Esophagus muscularis mucosa (tissue), 4 donors: ENCODE measurements around the gene COLQ. TPM values are rescaled to one million over a fixed set of nuclear protein-coding genes. Genes with fewer than 3 reads are reported as not detected.

Experiments used
- DNase-seq: peaks from one replicate; pipeline ENCODE4 v3.0.0-alpha.2; 2017; ENCODE audit errors: extremely low spot score
- H3K27ac ChIP-seq, 4 donors: fragments of 200-600 bp; sonication (generic); replicated peaks in 1 of 4; 1 replicate in 3 of 4; 2 replicates in 1 of 4; pipeline ENCODE4 v1.5.1; 2016 to 2019; ENCODE audit warnings: mild to moderate bottlenecking in 1 of 4
- H3K27me3 ChIP-seq, 4 donors: fragments of 200-600 bp; sonication (generic); one replicate each; pipeline versions ENCODE4 v1.5.1 to v1.6.0; 2016 to 2019
- H3K36me3 ChIP-seq, 4 donors: fragments of 200-600 bp; sonication (generic); one replicate each; pipeline ENCODE4 v1.5.1; 2016 to 2019
- H3K4me1 ChIP-seq, 4 donors: fragments of 200-600 bp; sonication (generic); one replicate each; pipeline ENCODE4 v1.5.1; 2016 to 2019
- H3K4me3 ChIP-seq, 4 donors: fragments of 200-600 bp; sonication (generic); 1 replicate in 2 of 4; 2 replicates in 2 of 4; pipeline ENCODE4 v1.5.1; 2016 to 2019; ENCODE audit warnings: mild to moderate bottlenecking in 4 of 4, moderate library complexity in 1 of 4
- H3K9me3 ChIP-seq, 4 donors: fragments of 200-600 bp; sonication (generic); 1 replicate in 3 of 4; 2 replicates in 1 of 4; pipeline ENCODE4 v1.5.1; 2016 to 2019
- CTCF ChIP-seq, 3 experiments: fragments of 200-600 bp in 2 of 3; fragments of 450-650 bp in 1 of 3; sonication (generic) in 2 of 3; IDR thresholded peaks; one replicate each; pipeline ENCODE4 v1.5.1; 2017 to 2019; ENCODE audit warnings: antibody characterized with exemption in 3 of 3, mild to moderate bottlenecking in 2 of 3, moderate library complexity in 1 of 3
- EP300 ChIP-seq: sonication (generic); formaldehyde crosslinking; IDR thresholded peaks from one replicate; pipeline ENCODE4 v1.6.1; 2017; ENCODE audit warnings: antibody characterized with exemption
- POLR2A ChIP-seq: fragments of 450-650 bp; IDR thresholded peaks from one replicate; pipeline ENCODE4 v1.6.1; 2017; ENCODE audit warnings: antibody characterized with exemption, moderate library complexity, mild to moderate bottlenecking, low read depth
- POLR2AphosphoS5 ChIP-seq, 2 donors: sonication (generic); formaldehyde crosslinking; IDR thresholded peaks; one replicate each; pipeline ENCODE4 v1.6.1; 2017; ENCODE audit warnings: antibody characterized with exemption in 2 of 2
- WGBS: methylation state at CpG from one replicate; pipeline ENCODE4 v1.1.5; 2018; 5-methylcytosine and 5-hydroxymethylcytosine counted together
- intact Hi-C: fragments of 100-400 bp; cut with DNase I; formaldehyde crosslinking; loops from one replicate; pipeline ENCODE4 v1.15.1; 2023
- total RNA-seq, 4 donors: library from RNA; depleted of rRNA; stranded (reverse); fragments of >200 nt; gene quantifications; one replicate each; pipeline versions ENCODE4 v1.1.0 to v1.2.1, GENCODE V29; 2016

The COLQ gene
- total RNA-seq, 4 donors from 2014 or later = 1.2 to 3.1 (median 1.8) TPM

DNA sequence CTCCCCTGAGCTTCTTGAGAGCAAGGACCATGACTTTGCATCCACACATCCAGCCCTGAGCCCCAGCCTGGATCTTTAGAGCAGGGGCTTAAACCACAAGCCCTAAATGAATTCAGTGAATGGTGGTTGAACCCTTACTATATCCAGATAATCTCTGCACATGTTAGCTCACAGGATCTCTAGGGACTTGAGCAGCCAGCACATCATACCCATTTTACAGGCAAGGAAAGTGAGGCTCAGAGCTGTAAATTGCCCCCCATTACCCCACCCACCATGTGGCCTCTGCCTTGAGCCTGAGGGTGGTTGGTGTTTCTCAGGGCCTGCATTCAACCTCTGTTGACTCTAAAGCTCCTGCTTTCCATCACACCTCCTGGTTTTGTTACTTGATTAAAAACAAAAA, 66.5 kb downstream of the COLQ start:
- DNase-seq = no peak
- intact Hi-C loops = no loop called here
- H3K27me3 ChIP-seq = no peaks in the 10 kb centered on the region
- H3K4me3 ChIP-seq = no peak overlapping the region
- H3K9me3 ChIP-seq = no peaks in the 10 kb centered on the region
- peaks cover 0 to 50% (median 12%) of the 10 kb centered on the region in 4 donors for H3K36me3 ChIP-seq
- H3K27ac ChIP-seq = no peak overlapping the region
- H3K4me1 ChIP-seq = no peaks in the 10 kb centered on the region
- TF ChIP-seq POLR2AphosphoS5 (IDR thresholded peaks at IDR 0.05) = no peak
- no peak for TF ChIP-seq CTCF (IDR thresholded peaks at IDR 0.05)
- no peak for TF ChIP-seq EP300
- TF ChIP-seq POLR2A = no peak

DNA sequence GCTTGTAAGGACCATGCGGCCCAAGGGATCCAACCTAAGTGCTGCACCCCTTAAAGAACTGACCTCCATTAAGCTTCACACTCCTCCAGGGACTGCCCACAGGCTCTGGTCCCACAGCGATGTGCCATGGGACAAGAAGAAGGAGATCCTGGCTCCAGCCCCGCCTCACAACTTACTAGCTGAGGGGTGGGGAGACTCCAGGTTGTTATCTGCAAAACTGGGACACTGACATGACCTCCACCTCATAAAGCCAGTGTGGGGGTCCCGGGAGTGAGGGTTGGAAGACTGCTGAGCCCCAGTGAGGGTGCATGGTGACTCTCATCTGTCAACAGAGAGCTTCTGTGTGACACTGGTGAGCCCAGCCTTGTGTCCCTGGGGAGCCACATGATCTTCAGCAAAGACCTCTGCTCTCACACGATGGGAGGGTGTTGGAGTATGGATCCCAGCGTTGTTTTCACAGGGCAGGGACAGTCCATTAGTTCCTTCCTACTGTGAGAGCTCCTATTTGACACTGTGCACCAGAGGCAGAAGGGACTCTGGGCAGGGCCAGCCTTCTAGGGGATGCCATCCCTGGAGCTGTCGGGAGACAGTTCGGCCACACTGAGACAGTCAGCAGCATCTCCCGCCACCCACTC, 67.4 kb downstream of the COLQ start:
- 80% methylated on average over 6 of the region's 9 CpGs for WGBS
- no peaks in the 10 kb centered on the region for H3K9me3 ChIP-seq
- intact Hi-C loops = no loop called here
- H3K27me3 ChIP-seq = no peaks in the 10 kb centered on the region
- DNase-seq = no peak
- H3K36me3 ChIP-seq = peaks cover 0 to 49% (median 12%) of the 10 kb centered on the region in 4 donors
- TF ChIP-seq POLR2AphosphoS5 (IDR thresholded peaks at IDR 0.05) (no peak), CTCF (IDR thresholded peaks at IDR 0.05) (no peak), EP300 (no peak), POLR2A (no peak)
- no peak overlapping the region for H3K4me3 ChIP-seq
- no peaks in the 10 kb centered on the region for H3K4me1 ChIP-seq
- H3K27ac ChIP-seq = no peak overlapping the region

DNA sequence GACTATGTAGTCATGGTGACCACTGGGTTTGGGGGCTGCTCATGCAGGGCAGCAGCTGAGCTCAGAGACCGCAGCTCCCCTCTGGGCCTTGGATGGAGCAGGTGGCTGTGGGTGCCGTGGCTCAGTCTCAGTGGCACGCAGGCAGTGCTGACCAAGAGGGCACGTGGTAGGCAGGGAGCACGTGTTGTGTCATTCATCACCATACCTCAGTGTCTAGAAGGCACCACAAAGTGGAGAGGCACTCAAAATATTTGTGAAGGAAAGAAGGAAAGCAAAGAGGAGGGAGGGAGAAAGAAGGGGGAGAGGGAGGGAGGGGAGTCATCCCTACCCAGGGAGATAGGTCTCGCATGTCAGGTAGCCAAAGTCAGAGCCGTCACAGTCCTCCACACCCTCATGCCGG, 68.0 kb downstream of the COLQ start:
- Histone ChIP-seq H3K4me3 (no peak overlapping the region), H3K27ac (no peak overlapping the region), H3K4me1 (no peaks in the 10 kb centered on the region), H3K27me3 (no peaks in the 10 kb centered on the region), H3K36me3 (peaks cover 0 to 45% (median 10%) of the 10 kb centered on the region in 4 donors), H3K9me3 (no peaks in the 10 kb centered on the region)
- intact Hi-C loops = no loop called here
- TF ChIP-seq POLR2AphosphoS5 (IDR thresholded peaks at IDR 0.05) = no peak
- no peak for TF ChIP-seq CTCF (IDR thresholded peaks at IDR 0.05)
- no peak for TF ChIP-seq EP300
- no peak for TF ChIP-seq POLR2A
- WGBS = 84% methylated on average over 6 of the region's 8 CpGs
- no peak for DNase-seq

GRCh38 chr3:15452961-15453360, 68.5 kb downstream of the COLQ start:
- DNase-seq = no peak
- peaks cover 0 to 45% (median 10%) of the 10 kb centered on the region in 4 donors for H3K36me3 ChIP-seq
- H3K27ac ChIP-seq = no peak overlapping the region
- TF ChIP-seq CTCF (IDR thresholded peaks at IDR 0.05) = no peak
- TF ChIP-seq POLR2AphosphoS5 (IDR thresholded peaks at IDR 0.05) = no peak
- TF ChIP-seq POLR2A = no peak
- TF ChIP-seq EP300 = no peak
- no peak overlapping the region for H3K4me3 ChIP-seq
- H3K27me3 ChIP-seq = no peaks in the 10 kb centered on the region
- no peaks in the 10 kb centered on the region for H3K4me1 ChIP-seq
- intact Hi-C loops = no loop called here
- 97% methylated on average over 5 of the region's 5 CpGs for WGBS
- no peaks in the 10 kb centered on the region for H3K9me3 ChIP-seq

DNA sequence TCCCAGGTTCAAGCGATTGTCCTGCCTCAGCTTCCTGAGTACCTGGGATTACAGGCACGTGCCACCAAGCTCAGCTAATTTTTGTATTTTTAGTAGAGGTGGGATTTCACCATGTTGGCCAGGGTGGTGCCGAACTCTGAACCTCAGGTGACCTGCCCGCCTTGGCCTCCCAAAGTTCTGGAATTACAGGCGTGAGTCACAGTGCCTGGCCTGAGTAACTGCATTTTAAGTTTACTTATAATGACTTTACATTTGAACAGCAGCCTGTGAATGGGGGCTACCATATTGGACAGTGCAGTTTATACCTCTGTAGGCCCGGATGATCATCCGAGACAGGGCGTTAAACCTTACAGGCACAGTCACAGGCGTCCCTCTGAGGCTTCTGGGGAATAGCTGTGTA, 69.3 kb downstream of the COLQ start:
- H3K9me3 ChIP-seq = no peaks in the 10 kb centered on the region
- no peaks in the 10 kb centered on the region for H3K4me1 ChIP-seq
- WGBS = 93% methylated on average over 8 of the region's 9 CpGs
- H3K36me3 ChIP-seq = peaks cover 0 to 45% (median 10%) of the 10 kb centered on the region in 4 donors
- no peak overlapping the region for H3K27ac ChIP-seq
- H3K27me3 ChIP-seq = no peaks in the 10 kb centered on the region
- intact Hi-C loops = no loop called here
- DNase-seq = no peak
- TF ChIP-seq EP300 (no peak), POLR2AphosphoS5 (IDR thresholded peaks at IDR 0.05) (no peak), CTCF (IDR thresholded peaks at IDR 0.05) (no peak), POLR2A (no peak)
- no peak overlapping the region for H3K4me3 ChIP-seq
